ENCODE measurements around the gene PRM2.

The PRM2 gene

DNA sequence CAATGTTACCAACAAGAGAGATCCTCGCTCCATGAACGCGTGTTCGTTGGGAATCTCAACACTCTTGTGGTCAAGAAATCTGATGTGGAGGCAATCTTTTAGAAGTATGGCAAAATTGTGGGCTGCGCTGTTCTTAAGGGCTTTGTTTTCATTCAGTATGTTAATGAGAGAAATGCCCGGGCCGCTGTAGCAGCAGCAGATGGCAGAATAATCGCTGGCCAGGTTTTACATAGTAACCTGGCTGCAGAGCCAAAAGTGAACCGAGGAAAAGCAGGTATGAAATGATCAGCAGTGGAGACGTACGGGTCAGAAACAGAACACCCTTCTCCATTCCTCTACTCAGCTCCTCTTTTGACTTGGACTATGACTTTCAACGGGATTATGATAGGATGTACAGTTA is 33.6 kb downstream of the PRM2 start:
- no peak for DNase-seq

DNA sequence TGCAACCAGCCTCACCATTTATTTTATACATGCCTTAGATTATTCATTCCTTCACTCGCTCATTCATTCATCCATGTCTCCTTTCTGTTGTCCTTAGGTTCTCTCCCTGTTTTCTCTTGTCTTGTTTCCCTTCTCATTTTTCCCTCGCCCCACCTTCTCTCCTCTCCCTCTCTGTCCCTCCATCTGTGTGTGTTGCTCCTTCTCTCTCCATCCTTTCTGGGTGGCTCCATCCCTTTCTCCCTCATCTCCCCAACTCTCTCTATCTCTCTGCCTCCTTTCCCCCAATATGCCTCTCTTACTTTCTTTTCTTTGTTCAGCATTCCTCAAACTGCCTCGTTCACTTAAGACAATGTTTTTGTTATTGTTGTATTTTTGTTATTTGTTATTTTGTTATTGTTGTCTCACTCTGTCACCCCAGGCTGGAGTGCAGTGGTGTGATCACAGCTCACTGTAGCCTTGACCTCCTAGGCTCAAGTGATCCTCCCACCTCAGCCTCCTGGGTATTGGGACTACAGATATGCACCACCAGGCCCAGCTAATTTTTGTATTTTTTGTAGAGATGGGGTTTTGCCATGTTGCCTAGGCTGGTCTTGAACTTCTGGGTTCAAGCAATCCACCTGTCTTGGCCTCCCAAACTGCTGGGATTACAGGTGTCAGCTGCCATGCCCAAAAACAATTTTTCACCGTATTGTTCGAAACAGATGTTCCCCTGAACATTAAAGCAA is 34.6 kb downstream of the PRM2 start:
- DNase-seq: no peak

DNA sequence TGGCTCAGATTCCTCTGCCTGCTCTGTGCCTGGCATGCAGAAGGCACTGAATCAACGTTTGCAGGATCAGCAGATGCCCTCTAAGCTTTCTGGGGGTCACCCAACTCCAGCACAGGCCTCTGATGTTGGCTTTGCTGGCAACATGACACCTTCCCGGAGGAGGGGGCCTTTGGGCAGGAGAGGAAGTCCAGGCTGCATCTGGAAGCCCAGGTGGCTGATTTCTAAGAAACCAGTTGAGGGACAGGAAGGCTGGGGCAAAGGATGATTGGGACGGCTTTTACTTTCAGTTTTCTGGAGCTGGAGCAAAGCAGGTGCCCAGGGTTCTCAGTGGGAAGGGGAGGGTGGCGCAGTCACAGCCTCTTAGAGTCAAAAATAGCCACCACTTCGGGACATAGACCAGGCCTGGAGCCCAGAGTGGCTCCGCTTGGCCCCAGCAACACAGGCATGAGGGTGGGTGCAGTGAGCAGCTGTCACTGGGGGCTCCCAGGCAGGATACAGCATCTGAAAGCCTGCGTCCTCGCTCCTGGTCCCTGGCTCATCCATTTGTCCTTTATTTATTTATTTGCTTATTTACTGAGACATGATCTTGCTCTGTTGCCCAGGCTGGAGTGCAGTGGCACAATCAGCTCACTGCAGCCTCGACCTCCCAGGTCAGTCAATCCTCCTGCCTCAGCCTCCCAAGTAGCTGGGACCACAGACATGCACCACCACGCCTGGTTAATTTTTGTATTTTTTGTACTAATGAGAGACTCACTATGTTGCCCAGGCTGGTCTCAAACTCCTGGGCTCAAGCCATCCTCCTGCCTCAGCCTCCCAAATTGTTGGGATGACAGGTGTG is 35.4 kb downstream of the PRM2 start:
- no peak for DNase-seq

- DNase-seq: no peak
Measured at GRCh38 chr16:11239644-11240632, 36.3 kb downstream of the PRM2 start.

- no peak for DNase-seq
Measured at GRCh38 chr16:11238272-11239202, 37.7 kb downstream of the PRM2 start.

GRCh38 chr16:11236461-11237254 is 39.6 kb downstream of the PRM2 start:
- no peak for DNase-seq

DNA sequence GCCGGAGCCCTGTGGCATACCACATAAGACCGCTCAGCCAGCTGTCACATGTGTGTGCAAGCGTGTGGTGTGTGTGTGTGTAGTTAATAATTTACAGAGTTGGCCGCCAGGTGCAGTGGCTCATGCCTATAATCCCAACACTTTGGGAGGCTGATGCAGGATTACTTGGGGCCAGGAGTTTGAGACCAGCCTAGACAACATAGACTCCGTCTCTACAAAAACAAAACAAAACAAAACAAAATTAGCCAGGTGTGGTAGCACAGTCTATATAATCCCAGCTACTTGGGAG is 40.6 kb downstream of the PRM2 start:
- DNase-seq: no peak

- DNase-seq: no peak
Measured at GRCh38 chr16:11234884-11235702, 41.2 kb downstream of the PRM2 start.

DNA sequence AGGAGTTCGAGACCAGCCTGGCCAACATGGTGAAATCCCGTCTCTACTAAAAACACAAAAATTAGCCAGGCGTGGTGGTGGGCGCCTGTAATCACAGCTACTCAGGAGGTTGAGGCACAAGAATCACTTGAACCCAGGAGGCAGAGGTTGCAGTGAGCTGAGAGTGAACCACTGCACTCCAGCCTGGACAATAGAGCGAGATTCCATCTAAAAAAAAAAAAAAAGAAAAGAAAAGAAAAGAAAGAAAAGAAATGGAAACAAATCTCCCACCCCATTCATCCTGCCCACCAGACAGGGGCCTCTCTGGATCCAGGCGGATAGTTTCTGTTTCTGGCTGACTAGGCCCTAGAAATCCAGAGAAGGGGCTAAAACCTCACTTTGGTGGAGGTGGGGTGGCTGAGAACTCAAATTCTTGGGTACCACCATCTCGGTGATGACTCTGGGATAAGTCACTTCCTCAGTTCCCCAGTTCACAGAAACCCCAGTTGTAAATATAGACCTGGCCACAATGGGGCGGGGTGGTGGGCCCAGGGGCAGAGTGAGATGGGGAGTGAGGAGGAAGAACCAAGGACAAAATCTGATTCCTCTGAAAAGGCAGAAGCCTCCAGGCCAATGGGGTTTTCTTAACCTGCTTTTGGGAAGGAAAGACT is 42.4 kb downstream of the PRM2 start:
- DNase-seq: peak; percentile 81

GRCh38 chr16:11232852-11233726 is 43.2 kb downstream of the PRM2 start:
- DNase-seq: peak; percentile 91

GRCh38 chr16:11232302-11232851 is 43.9 kb downstream of the PRM2 start:
- no peak for DNase-seq

- no peak for DNase-seq
Measured at GRCh38 chr16:11231367-11231970, 44.8 kb downstream of the PRM2 start.

GRCh38 chr16:11229906-11230305 is 46.4 kb downstream of the PRM2 start:
- no peak for DNase-seq

GRCh38 chr16:11229432-11229831 is 46.8 kb downstream of the PRM2 start:
- DNase-seq: no peak

GRCh38 chr16:11225677-11226549 is 50.4 kb downstream of the PRM2 start:
- DNase-seq: no peak

Data from activated naive CD4-positive, alpha-beta T cell treated with Interleukin-2 at 50 U/mL for 16 hours (primary cell).